Epithelial cell of proximal tubule (primary cell): ENCODE data around the gene LOXL3. TPM values are rescaled to one million over a fixed set of nuclear protein-coding genes. Genes with fewer than 3 reads are reported as not detected.
"Not testable (repeated sequence)": the region's sequence is repeated elsewhere in the genome, so short reads cannot be mapped to it uniquely, and the experiment has no call there.

Experiments used
- DNase-seq: peaks from one replicate; pipeline ENCODE4 v3.0.0-alpha.2; 2011; ENCODE audit warnings: low read depth
- H3K4me3 ChIP-seq: 2 replicates; pipeline ENCODE4 v1.5.1; 2011; ENCODE audit warnings: low read depth, mild to moderate bottlenecking, low read length
- CTCF ChIP-seq: conservative IDR thresholded peaks from 2 replicates; pipeline ENCODE4 v1.5.1; 2012; ENCODE audit warnings: low read depth, mild to moderate bottlenecking, low read length
- total RNA-seq: library from RNA; depleted of rRNA; stranded (reverse); fragments of >200 nt; gene quantifications from 2 replicates; pipeline ENCODE4 v1.2.3, GENCODE V29; 2015

LOXL3 gene
- total RNA-seq, 1 donor from 2014 or later = 5.9 TPM

GRCh38 chr2:74566076-74566753 lies 12.5 kb upstream of the LOXL3 start:
- DNase-seq = no peak
- H3K4me3 ChIP-seq = no peak overlapping the region
- no peak for TF ChIP-seq CTCF

DNA sequence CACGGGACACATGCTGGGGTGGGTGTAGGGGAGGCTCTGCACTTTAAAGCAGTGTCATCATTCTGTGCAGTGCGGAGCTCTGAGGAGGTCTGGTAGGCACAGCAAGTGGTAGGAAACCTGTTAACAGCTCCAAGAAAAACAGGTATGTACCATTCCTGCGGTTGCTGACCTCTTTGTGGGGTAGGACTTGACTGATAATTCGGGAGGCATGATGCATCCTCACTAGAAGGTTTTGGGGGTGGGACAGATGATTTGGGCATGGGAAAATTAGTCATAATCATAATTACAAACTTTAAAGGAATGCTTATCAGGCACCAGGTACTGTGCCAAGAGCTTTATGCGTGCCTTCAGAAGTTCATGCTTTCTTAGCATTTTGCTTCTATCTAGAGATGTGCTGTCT lies 10.5 kb upstream of the LOXL3 start:
- no peak for TF ChIP-seq CTCF
- DNase-seq = no peak
- no peak overlapping the region for H3K4me3 ChIP-seq

- no peak for TF ChIP-seq CTCF
- no peak for DNase-seq
- H3K4me3 ChIP-seq = no peak overlapping the region
Measured at GRCh38 chr2:74562126-74562775, 8.5 kb upstream of the LOXL3 start.

DNA sequence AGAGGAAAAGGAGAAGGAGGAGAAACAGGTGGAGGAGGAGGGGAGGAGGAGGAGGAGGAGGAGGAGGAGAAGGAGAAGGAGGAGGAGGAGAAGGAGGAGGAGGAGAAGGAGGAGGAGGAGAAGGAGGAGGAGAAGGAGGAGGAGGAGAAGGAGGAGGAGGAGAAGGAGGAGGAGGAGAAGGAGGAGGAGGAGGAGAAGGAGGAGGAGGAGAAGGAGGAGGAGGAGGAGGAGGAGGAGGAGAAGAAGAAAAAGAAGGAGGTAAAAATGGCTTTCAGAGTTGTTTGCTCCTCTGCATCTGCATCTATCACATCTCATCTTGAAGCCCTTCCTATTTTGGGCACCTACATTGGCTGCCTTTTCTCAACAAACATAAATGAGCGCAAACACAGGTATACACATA lies 7.3 kb upstream of the LOXL3 start:
- H3K4me3 ChIP-seq = not testable (repeated sequence)

DNA sequence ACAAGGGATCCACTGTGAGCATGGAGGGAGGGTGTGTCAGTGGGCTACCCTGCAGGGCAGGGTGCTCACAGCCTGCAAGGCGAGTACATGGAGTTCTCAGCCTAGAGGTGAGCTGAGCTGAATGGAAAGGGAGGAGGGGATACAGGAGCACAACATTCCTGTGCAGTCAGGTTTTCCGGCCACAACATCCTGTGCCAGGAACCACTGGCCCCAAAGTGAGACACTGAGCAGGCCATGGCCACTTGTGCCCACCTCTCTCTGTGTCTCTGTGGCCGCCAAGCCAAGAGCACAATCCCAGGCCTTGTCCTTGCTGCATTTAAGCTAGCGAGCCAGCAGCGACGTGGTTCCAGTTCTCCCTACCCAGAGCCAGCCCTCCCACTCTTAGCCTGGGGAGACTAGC lies 6.8 kb upstream of the LOXL3 start:
- H3K4me3 ChIP-seq = no peak overlapping the region
- DNase-seq = no peak
- no peak for TF ChIP-seq CTCF

More for the DNA sequence above, 7.3 kb upstream of the LOXL3 start:
- DNase-seq = not testable (repeated sequence)

DNA sequence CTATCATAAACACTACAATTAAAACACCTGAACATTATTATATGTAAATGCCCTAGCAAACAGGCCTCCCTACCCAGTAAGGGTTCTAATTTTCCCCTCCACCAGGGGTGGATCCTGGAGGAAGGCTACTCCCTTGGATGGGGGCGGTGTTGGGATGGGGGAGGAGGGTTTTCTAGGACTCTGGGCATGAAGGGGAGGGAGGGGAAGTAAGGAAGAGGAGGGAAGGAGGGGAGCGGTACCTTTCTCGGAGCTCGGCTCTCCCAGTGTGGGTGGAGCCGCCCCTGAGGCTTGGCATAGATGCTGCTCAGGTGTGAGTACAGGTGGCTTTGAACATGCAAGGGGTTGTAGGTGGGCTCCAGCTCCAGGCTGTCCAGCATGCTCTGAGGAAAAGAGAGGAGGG lies 6.2 kb upstream of the LOXL3 start:
- TF ChIP-seq CTCF = no peak
- DNase-seq = no peak
- H3K4me3 ChIP-seq = no peak overlapping the region

GRCh38 chr2:74558284-74559230 lies 4.8 kb upstream of the LOXL3 start:
- TF ChIP-seq CTCF = no peak
- no peak overlapping the region for H3K4me3 ChIP-seq
- no peak for DNase-seq
